Muscle layer of colon (tissue), 2 donors: Measurements from ENCODE around the gene COQ10B.
A peak's percentile ranks its signal among the peaks of the same experiment; 100 is the strongest.

ENCODE experiments used
- H3K27ac ChIP-seq: one replicate; pipeline ENCODE4 v1.7.0; 2013; ENCODE audit warnings: low read depth, mild to moderate bottlenecking, low read length, moderate library complexity
- H3K27me3 ChIP-seq, 2 donors: one replicate each; pipeline ENCODE4 v1.7.0; 2013; ENCODE audit warnings: low read length in 2 of 2, mild to moderate bottlenecking in 2 of 2; ENCODE audit not compliant: insufficient read depth in 2 of 2, control insufficient read depth in 1 of 2
- H3K36me3 ChIP-seq: one replicate; pipeline ENCODE4 v1.7.0; 2013; ENCODE audit warnings: mild to moderate bottlenecking, low read length; ENCODE audit not compliant: insufficient read depth
- H3K4me1 ChIP-seq: one replicate; pipeline ENCODE4 v1.7.0; 2013; ENCODE audit warnings: mild to moderate bottlenecking, low read length; ENCODE audit not compliant: insufficient read depth
- H3K4me3 ChIP-seq, 2 donors: one replicate each; pipeline ENCODE4 v1.7.0; 2013; ENCODE audit warnings: low read length in 2 of 2, low read depth in 1 of 2, mild to moderate bottlenecking in 1 of 2, moderate library complexity in 1 of 2
- H3K9ac ChIP-seq: one replicate; pipeline ENCODE4 v1.7.0; 2013; ENCODE audit warnings: low read length
- H3K9me3 ChIP-seq: one replicate; pipeline ENCODE4 v1.7.0; 2013; ENCODE audit warnings: mild to moderate bottlenecking, low read length
- donor health status: abdominal sarcoma.
- donor health status: Adenocarcinoma of cecum.

The COQ10B gene

DNA sequence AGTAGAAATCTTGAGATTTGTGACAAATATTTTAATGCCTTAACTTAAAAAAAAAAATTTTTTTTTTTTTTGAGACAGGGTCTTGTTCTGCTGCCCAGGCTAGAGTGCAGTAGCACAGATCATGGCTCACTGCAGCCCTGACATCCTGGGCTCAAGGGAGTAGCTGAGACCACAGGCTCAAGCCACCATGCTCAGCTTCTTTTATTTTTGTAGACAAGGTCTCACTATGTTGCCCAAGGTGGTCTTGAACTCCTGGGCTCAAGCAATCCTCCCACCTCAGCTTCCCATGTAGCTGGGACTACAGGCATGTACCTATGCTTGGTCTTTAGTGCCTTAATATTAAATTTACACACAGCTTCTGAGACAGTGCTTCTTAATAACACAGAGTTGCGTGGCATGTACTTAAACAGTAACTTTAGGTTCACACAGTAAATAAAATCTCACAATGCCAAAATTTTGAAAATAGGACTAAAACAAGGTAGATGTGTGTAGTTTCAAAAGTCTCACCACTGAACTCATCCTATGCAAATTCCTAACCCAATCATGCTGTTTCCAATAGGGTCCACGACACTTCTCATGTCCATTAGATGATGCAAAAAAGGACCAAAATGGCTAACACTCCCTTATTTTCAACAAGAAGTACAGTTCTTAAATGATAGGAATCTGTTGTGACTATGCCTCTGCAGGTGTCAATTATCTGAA is 42.2 kb downstream of the COQ10B start:
- Histone ChIP-seq H3K36me3 (peaks cover 60% of the 10 kb centered on the region), H3K4me1 (peaks cover 23% of the 10 kb centered on the region), H3K9me3 (no peaks in the 10 kb centered on the region), H3K27me3 (no peaks in the 10 kb centered on the region), H3K9ac (no peak overlapping the region), H3K27ac (no peak overlapping the region), H3K4me3 (no peak overlapping the region)

DNA sequence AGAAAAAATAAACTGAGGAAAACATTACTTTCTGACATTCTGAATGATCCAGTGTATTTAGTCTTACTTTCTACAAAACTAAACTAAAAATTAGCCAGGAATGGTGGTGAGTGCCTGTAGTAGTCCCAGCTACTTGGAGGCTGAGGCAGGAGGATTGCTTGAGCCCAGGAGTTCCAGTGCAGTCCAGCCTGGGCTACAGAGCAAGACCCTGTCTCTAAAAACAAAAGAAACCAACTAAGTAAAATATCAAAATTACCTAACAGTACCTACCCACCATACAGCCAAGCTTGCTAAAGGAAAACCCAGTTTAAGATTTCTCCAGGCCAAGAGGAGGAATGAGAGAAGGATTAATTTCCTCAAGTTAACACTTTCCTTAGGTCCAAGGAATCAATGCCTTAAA is 43.3 kb downstream of the COQ10B start:
- no peaks in the 10 kb centered on the region for H3K9me3 ChIP-seq
- peaks cover 49% of the 10 kb centered on the region for H3K36me3 ChIP-seq
- H3K27ac ChIP-seq: no peak overlapping the region
- H3K9ac ChIP-seq: no peak overlapping the region
- H3K4me1 ChIP-seq: peaks cover 30% of the 10 kb centered on the region
- H3K4me3 ChIP-seq: no peak overlapping the region
- H3K27me3 ChIP-seq: no peaks in the 10 kb centered on the region

DNA sequence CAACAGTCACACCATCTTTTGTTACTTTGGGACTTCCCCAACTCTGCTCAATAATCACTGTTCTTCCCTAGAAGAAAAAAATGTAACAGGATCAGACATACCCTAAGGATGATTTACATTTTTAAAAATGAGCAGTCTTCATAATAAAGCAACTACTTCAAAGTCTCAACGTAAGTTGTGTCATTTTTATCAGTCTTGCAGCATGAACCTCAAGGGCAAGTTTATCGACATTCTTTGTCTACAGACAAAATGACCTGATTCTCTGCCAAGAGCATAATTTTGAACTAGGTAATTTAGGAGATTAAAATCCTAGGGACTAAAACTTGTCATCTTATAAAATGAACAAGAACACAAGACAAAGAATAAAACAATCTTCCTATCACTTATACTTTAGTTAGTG is 44.0 kb downstream of the COQ10B start:
- Histone ChIP-seq H3K27ac (no peak overlapping the region), H3K9me3 (no peaks in the 10 kb centered on the region), H3K36me3 (peaks cover 48% of the 10 kb centered on the region), H3K27me3 (no peaks in the 10 kb centered on the region), H3K9ac (no peak overlapping the region), H3K4me1 (peaks cover 37% of the 10 kb centered on the region), H3K4me3 (no peak overlapping the region)

DNA sequence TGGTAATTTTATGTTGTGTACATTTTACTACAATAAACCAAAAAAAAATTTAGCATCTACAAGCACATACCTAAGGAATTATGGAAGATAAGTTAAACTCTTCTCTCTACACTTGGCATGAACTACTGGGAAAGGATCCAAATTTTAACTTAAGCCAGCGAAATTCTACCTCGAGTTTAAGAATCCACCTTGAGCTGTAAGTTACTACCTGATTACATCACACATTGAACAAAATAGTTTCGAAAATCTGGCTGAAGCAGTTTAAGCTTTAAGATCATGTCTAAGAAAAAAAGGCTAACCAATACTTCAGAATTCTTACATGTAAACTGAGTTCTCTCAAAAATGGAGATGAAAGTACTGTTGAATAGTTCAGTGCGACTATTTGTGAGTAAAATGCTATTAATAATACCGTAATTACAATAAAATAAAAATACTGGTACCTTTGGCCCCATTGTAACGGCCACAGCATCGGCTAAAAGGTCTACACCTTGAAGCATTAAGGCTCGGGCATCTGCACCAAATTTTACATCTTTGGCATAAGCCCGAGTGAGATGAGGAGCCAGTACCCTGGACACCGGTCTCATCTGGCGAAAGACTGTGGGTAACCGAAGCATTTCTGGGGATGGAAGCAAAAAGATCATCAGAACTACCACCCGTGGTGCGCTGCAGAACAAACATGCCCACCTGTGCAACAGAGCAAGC is 45.0 kb downstream of the COQ10B start:
- Histone ChIP-seq H3K9ac (peak overlapping the region; percentile 88), H3K27ac (peak overlapping the region; percentile 88), H3K9me3 (no peaks in the 10 kb centered on the region), H3K4me3 (peak overlapping the region; percentile 63 to 79), H3K27me3 (no peaks in the 10 kb centered on the region), H3K4me1 (peaks cover 38% of the 10 kb centered on the region), H3K36me3 (peaks cover 41% of the 10 kb centered on the region)

DNA sequence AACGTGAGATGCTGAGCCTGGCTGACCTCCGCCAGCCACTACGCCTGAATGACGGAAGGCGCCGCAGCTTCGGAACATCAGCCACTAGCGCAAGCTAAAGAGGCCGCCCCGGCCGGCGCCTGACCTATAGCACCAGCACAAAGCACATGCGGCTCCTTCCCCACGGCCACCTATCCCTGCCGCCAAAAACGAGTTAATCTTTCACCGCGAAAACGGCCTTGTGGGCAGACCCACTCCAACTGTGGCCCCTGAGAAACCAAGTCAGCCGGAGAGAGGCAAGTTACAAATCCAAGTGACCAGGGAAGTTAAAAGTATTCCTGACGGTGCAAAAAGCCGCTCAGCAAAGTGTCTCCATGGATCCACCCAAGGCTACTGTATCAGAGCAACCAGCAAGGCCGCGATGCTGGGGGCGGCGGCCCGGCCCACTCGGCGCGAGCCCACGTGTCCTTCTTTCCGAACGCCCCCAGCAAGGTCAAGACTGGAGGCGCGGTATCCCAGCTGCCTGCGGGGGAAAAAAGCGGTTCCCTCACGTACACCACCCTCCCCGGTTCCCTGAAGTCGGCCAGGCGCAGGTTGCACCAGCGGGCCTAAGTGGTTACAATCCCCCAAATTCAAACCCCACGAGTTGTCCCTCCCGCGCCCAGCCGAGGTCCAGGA is 45.7 kb downstream of the COQ10B start:
- peak overlapping the region; percentile 88 for H3K27ac ChIP-seq
- H3K4me3 ChIP-seq: peak overlapping the region; percentile 63 to 79
- H3K9me3 ChIP-seq: no peaks in the 10 kb centered on the region
- peaks cover 38% of the 10 kb centered on the region for H3K4me1 ChIP-seq
- H3K27me3 ChIP-seq: no peaks in the 10 kb centered on the region
- H3K36me3 ChIP-seq: peaks cover 39% of the 10 kb centered on the region
- H3K9ac ChIP-seq: peak overlapping the region; percentile 88

DNA sequence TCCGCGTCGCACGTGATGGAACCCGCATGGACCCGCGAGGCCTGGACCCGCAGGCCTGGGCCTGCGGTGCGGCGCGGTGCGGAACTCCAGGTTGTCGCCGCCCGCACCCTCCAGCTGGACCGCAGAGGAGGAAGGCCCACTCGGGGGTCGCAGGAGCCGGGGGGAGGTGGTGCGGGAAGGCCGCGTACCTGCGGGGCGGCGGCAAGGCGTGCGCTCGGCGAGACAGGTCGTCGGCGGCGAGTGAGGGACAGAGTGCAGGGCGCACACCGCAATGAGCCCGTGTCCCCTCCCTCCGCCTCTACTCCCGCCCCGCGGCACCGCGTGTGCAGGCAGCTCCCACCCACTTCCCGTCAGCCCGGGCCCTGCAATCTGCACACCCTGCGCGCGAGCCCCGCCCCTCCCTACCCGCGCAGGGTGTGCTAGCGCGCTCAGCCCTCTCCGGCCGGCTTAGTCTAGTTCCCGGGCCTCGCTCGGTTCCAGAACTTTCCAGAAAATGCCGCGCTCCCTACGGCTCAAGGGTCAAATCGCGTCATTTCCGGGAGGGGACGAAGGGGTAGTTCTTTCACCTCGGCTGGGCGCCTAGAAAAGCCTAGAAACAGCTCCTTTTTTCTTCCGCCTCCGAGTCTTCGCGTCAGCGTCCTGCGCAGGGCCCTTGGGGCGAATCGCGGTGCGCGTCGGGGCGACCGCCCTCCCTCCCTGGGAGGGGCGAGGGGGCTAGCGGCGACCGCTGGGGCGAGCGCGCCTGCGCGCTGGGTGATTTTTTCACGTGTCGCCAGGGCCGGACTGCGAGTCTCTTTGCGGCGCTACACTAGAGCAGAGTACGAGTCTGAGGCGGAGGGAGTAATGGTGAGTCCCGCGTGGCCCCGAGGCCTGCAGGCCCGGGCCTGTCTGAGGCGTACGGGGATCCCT is 46.5 kb downstream of the COQ10B start, which contains the start of the genes HSPD1 and HSPE1:
Gene HSPD1 (minus strand): TSS at position 247 of the 909 bp plus-strand sequence. CDS start 992 bp downstream, outside the sequence.
Gene HSPE1 (plus strand): TSS at position 786 of the 909 bp plus-strand sequence. CDS start 58 bp downstream, at position 844.
- Histone ChIP-seq H3K27me3 (no peaks in the 10 kb centered on the region), H3K4me1 (peaks cover 38% of the 10 kb centered on the region), H3K27ac (peak within 1 kb of the TSS; percentile 88), H3K9ac (peak within 1 kb of the TSS; percentile 92), H3K36me3 (peaks cover 40% of the 10 kb centered on the region), H3K9me3 (no peaks in the 10 kb centered on the region), H3K4me3 (peak within 1 kb of the TSS; percentile 63 to 86)

DNA sequence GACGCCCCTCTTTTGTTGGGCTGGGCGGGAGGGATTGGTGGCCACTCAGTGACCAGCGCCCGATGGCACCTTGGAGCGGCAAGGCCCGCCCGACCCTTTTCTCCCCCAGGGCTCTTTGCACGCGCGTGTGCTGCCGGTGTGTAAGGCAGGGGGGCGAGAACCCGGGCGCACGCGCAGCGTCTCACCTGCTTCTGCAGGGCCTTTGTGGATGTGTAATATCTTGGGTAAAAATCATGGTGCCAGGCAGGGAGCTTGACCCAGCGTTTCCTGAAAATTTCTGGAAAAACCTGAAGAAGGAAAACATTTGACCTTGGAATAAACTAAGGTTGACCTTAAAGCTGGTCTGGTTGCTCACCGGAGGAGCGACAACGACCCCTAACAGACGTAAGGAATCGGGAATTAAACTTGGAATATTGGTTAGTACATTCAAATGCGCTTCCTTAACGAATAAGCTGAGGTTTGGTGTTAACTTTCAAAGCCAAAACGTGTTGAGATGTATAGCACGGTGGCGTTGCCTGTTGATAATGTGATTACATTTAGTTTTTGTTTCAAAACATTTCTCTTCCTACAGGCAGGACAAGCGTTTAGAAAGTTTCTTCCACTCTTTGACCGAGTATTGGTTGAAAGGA is 47.3 kb downstream of the COQ10B start:
- H3K4me1 ChIP-seq: peaks cover 38% of the 10 kb centered on the region

DNA sequence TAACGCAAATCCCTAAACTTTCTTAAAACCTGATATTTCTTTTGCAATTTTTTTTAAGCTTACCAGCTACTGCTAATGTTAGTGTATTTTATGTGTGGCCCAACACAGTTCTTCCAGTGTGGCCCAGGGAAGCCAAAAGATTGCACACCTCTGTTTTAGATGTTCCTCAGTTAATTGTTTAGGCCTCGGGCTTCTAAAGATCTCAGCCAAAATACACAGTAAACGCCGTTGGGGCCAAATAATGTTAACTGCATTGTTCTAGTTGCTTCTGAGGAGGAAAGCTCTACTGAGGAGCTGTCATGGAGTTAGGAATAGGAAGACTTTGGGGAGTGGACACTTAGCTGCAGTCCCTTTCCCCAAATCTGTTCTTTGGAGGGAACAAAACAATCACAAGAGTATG is 48.8 kb downstream of the COQ10B start:
- Histone ChIP-seq H3K9ac (no peak overlapping the region), H3K4me3 (no peak overlapping the region), H3K36me3 (peaks cover 24% of the 10 kb centered on the region), H3K4me1 (peaks cover 29% of the 10 kb centered on the region), H3K27me3 (no peaks in the 10 kb centered on the region), H3K9me3 (no peaks in the 10 kb centered on the region), H3K27ac (no peak overlapping the region)

More for the DNA sequence above, 47.3 kb downstream of the COQ10B start:
- peak overlapping the region; percentile 63 to 86 for H3K4me3 ChIP-seq
- no peaks in the 10 kb centered on the region for H3K27me3 ChIP-seq
- peak overlapping the region; percentile 88 for H3K27ac ChIP-seq
- H3K9ac ChIP-seq: peak overlapping the region; percentile 92
- H3K36me3 ChIP-seq: peaks cover 37% of the 10 kb centered on the region
- H3K9me3 ChIP-seq: no peaks in the 10 kb centered on the region

DNA sequence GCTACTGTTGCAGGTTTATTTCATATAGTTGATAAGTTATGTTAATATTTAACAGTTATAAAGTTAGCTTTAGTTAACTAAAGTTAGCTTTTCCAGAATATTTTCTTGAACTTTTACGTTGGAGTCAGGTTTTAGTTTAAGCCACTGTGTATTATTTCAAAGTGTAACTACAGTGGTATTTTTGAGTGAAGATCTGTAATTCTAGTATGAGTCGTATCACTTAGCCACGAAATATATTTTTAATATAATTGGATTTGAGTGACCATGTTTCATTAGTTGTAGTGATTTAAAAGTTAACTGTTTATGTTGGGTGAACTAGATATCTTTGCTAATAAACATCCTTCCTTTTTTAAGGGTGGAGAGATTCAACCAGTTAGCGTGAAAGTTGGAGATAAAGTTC is 49.3 kb downstream of the COQ10B start:
- Histone ChIP-seq H3K9me3 (no peaks in the 10 kb centered on the region), H3K4me3 (no peak overlapping the region), H3K36me3 (peaks cover 22% of the 10 kb centered on the region), H3K27me3 (no peaks in the 10 kb centered on the region), H3K9ac (no peak overlapping the region), H3K27ac (no peak overlapping the region), H3K4me1 (peaks cover 24% of the 10 kb centered on the region)

DNA sequence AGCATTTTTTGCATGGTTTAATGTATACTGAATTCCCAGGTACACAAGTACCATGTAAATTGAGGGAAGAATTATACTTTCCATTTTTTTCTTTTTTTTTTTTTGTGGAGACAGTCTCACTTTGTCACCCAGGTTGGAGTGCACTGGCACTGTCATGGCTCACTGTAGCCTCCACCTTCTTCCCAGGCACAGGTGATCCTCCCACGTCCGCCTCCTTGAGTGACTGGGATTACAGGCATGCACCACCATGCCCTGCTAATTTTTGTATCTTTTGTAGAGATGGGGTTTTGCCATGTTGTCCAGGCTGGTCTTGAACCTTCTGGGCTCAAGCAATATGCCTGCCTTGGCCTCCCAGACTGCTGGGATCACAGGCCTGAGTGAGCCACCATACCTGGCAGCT is 50.6 kb downstream of the COQ10B start:
- H3K9me3 ChIP-seq: no peaks in the 10 kb centered on the region
- peaks cover 15% of the 10 kb centered on the region for H3K4me1 ChIP-seq
- H3K36me3 ChIP-seq: peaks cover 22% of the 10 kb centered on the region
- no peak overlapping the region for H3K4me3 ChIP-seq
- H3K27me3 ChIP-seq: no peaks in the 10 kb centered on the region
- H3K9ac ChIP-seq: no peak overlapping the region
- no peak overlapping the region for H3K27ac ChIP-seq
